ENCODE measurements around the gene HS3ST6. TPM values are rescaled to one million over a fixed set of nuclear protein-coding genes. Genes with fewer than 3 reads are reported as not detected.

Gene HS3ST6
- polyA plus RNA-seq, 1 of the 3 experiments (the other 2 are of a cell fraction), result 0.03 TPM

DNA sequence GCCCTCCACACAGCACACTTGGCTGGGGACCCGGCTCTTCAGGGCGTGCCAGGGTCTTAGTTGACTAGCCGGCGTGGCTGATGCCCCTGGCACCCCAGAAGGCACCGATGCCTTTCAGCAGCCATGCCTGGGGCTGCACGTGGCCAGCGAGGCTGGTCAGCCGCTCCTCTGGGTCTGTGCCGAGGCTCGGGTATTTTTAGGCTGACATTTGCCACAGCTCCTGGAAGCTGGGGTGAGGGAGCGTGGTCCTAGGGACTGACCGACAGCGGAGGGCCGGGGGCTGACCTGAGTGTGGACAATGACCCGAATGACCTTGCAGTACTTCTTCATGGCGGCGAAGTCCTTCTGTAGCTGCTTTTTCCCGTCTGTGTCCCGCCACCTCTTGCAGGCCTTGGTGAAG, 32.3 kb upstream of the HS3ST6 start:
- Histone ChIP-seq H3K4me3 (ENCODE audit: low read depth in 2 of 2, low read length in 1 of 2) (no peak overlapping the region), H3K27ac (ENCODE audit: low read depth in 2 of 2, low read length in 1 of 2) (no peak overlapping the region), H3K36me3 (replicated peaks in 1 of 2; ENCODE audit: control insufficient read depth in 1 of 2, insufficient read depth in 2 of 2, low read length in 1 of 2) (no peaks in the 10 kb centered on the region), H3K79me2 (ENCODE audit: insufficient read depth) (no peaks in the 10 kb centered on the region), H3K27me3 (ENCODE audit: insufficient read depth) (no peaks in the 10 kb centered on the region), H3K9me3 (no peaks in the 10 kb centered on the region), H3K9me2 (no peaks in the 10 kb centered on the region), H2AFZ (ENCODE audit: low read depth) (no peak overlapping the region), H3K4me2 (no peak overlapping the region), H4K20me1 (ENCODE audit: insufficient read depth) (no peaks in the 10 kb centered on the region), H3K9ac (no peak overlapping the region), H3F3A (replicated peaks; ENCODE audit: insufficient read depth) (no peaks in the 10 kb centered on the region), H3K4me1 (ENCODE audit: control insufficient read depth in 1 of 2, insufficient read depth in 2 of 2, low read depth in 1 of 2, low read length in 1 of 2) (peaks cover 0 to 9% of the 10 kb centered on the region in 2 experiments; a peak in 1 of 4 replicates)
- DNase-seq, result no peak
- ChIA-PET CTCF (interaction anchor here (1.1 to 2.1 kb wide), 3 partner anchors 8 to 21 kb away, joined by 3 to 13 read pairs (median 5); no protein-coding TSS in a partner anchor), POLR2A (no interaction called here)
- 83% methylated on average over 5 of the region's 19 CpGs for WGBS (ENCODE audit: low lambda C conversion rate)
- TF ChIP-seq FOXJ3 (CRISPR knock-in tag; IDR thresholded peaks at IDR 0.05), result no peak
- TF ChIP-seq TEAD4 (IDR thresholded peaks at IDR 0.05; ENCODE audit: borderline replicate concordance, insufficient read depth), result no peak
- no peak for TF ChIP-seq EZH2phosphoT487 (IDR thresholded peaks at IDR 0.05; ENCODE audit: borderline replicate concordance, low read depth)
- no peak for TF ChIP-seq RFX5 (IDR thresholded peaks at IDR 0.05; ENCODE audit: low read length)
- TF ChIP-seq, protein P1, sequence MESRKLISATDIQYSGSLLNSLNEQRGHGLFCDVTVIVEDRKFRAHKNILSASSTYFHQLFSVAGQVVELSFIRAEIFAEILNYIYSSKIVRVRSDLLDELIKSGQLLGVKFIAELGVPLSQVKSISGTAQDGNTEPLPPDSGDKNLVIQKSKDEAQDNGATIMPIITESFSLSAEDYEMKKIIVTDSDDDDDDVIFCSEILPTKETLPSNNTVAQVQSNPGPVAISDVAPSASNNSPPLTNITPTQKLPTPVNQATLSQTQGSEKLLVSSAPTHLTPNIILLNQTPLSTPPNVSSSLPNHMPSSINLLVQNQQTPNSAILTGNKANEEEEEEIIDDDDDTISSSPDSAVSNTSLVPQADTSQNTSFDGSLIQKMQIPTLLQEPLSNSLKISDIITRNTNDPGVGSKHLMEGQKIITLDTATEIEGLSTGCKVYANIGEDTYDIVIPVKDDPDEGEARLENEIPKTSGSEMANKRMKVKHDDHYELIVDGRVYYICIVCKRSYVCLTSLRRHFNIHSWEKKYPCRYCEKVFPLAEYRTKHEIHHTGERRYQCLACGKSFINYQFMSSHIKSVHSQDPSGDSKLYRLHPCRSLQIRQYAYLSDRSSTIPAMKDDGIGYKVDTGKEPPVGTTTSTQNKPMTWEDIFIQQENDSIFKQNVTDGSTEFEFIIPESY (IDR thresholded peaks at IDR 0.05; ENCODE audit: borderline replicate concordance, low read depth), result no peak
- TF ChIP-seq, protein P2, sequence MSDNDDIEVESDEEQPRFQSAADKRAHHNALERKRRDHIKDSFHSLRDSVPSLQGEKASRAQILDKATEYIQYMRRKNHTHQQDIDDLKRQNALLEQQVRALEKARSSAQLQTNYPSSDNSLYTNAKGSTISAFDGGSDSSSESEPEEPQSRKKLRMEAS (IDR thresholded peaks at IDR 0.05; ENCODE audit: low read depth), result no peak
- TF ChIP-seq, protein P3, sequence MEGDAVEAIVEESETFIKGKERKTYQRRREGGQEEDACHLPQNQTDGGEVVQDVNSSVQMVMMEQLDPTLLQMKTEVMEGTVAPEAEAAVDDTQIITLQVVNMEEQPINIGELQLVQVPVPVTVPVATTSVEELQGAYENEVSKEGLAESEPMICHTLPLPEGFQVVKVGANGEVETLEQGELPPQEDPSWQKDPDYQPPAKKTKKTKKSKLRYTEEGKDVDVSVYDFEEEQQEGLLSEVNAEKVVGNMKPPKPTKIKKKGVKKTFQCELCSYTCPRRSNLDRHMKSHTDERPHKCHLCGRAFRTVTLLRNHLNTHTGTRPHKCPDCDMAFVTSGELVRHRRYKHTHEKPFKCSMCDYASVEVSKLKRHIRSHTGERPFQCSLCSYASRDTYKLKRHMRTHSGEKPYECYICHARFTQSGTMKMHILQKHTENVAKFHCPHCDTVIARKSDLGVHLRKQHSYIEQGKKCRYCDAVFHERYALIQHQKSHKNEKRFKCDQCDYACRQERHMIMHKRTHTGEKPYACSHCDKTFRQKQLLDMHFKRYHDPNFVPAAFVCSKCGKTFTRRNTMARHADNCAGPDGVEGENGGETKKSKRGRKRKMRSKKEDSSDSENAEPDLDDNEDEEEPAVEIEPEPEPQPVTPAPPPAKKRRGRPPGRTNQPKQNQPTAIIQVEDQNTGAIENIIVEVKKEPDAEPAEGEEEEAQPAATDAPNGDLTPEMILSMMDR (IDR thresholded peaks at IDR 0.05), result no peak
- no peak for TF ChIP-seq EP300 (IDR thresholded peaks at IDR 0.05; ENCODE audit: borderline replicate concordance in 1 of 2, low read depth in 1 of 2, low read length in 1 of 2)

DNA sequence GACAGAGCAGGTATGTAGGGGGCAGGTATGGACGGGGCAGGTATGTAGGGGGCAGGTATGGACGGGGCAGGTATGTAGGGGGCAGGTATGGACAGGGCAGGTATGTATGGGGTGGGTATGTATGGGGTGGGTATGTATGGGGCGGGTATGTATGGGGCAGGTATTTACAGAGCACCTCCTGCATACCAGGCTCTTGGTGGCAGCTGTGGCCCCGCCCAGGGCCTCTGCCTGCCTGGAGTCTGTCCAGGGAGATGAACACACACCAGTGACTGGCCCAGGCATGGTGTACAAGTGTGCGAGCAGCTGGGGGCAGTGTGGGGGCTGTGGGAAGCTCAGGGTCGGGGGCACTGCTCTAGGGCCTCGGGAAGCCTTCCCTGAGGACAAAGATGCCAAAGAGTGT, 31.8 kb upstream of the HS3ST6 start:
- CTCF ChIA-PET, result interaction anchor here (1.1 to 2.1 kb wide), 3 partner anchors 9 to 21 kb away, joined by 3 to 13 read pairs (median 5); no protein-coding TSS in a partner anchor
- Histone ChIP-seq H3K9me3 (no peaks in the 10 kb centered on the region), H3K4me1 (ENCODE audit: control insufficient read depth in 1 of 2, insufficient read depth in 2 of 2, low read depth in 1 of 2, low read length in 1 of 2) (peaks cover 0 to 9% of the 10 kb centered on the region in 2 experiments; a peak in 1 of 4 replicates), H3K9ac (no peak overlapping the region), H3K4me3 (ENCODE audit: low read depth in 2 of 2, low read length in 1 of 2) (no peak overlapping the region), H2AFZ (ENCODE audit: low read depth) (no peak overlapping the region), H3F3A (replicated peaks; ENCODE audit: insufficient read depth) (no peaks in the 10 kb centered on the region), H3K9me2 (no peaks in the 10 kb centered on the region), H3K36me3 (replicated peaks in 1 of 2; ENCODE audit: control insufficient read depth in 1 of 2, insufficient read depth in 2 of 2, low read length in 1 of 2) (no peaks in the 10 kb centered on the region), H3K4me2 (no peak overlapping the region), H3K79me2 (ENCODE audit: insufficient read depth) (no peaks in the 10 kb centered on the region), H3K27ac (ENCODE audit: low read depth in 2 of 2, low read length in 1 of 2) (no peak overlapping the region), H4K20me1 (ENCODE audit: insufficient read depth) (no peaks in the 10 kb centered on the region), H3K27me3 (ENCODE audit: insufficient read depth) (no peaks in the 10 kb centered on the region)
- POLR2A ChIA-PET, result no interaction called here
- WGBS (ENCODE audit: low lambda C conversion rate), result 54% methylated on average over 7 of the region's 7 CpGs
- no peak for DNase-seq
- no peak for TF ChIP-seq RAD21 (IDR thresholded peaks at IDR 0.05; ENCODE audit: low read length)
- no peak for TF ChIP-seq RFX5 (IDR thresholded peaks at IDR 0.05; ENCODE audit: low read length)
- TF ChIP-seq FOSL2 (IDR thresholded peaks at IDR 0.05; ENCODE audit: borderline replicate concordance, low read depth), result no peak
- TF ChIP-seq, protein P4, sequence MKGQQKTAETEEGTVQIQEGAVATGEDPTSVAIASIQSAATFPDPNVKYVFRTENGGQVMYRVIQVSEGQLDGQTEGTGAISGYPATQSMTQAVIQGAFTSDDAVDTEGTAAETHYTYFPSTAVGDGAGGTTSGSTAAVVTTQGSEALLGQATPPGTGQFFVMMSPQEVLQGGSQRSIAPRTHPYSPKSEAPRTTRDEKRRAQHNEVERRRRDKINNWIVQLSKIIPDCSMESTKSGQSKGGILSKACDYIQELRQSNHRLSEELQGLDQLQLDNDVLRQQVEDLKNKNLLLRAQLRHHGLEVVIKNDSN (IDR thresholded peaks at IDR 0.05; ENCODE audit: borderline replicate concordance, low read depth), result no peak
- TF ChIP-seq, protein P5, sequence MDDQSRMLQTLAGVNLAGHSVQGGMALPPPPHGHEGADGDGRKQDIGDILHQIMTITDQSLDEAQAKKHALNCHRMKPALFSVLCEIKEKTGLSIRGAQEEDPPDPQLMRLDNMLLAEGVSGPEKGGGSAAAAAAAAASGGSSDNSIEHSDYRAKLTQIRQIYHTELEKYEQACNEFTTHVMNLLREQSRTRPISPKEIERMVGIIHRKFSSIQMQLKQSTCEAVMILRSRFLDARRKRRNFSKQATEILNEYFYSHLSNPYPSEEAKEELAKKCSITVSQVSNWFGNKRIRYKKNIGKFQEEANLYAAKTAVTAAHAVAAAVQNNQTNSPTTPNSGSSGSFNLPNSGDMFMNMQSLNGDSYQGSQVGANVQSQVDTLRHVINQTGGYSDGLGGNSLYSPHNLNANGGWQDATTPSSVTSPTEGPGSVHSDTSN (IDR thresholded peaks at IDR 0.05), result no peak
- no peak for TF ChIP-seq EZH2phosphoT487 (IDR thresholded peaks at IDR 0.05; ENCODE audit: borderline replicate concordance, low read depth)
- no peak for TF ChIP-seq EP300 (IDR thresholded peaks at IDR 0.05; ENCODE audit: borderline replicate concordance in 1 of 2, low read depth in 1 of 2, low read length in 1 of 2)
- TF ChIP-seq TCF12 (IDR thresholded peaks at IDR 0.05), result no peak
- no peak for TF ChIP-seq MEF2A (IDR thresholded peaks at IDR 0.05; ENCODE audit: borderline replicate concordance, low read depth)
- no peak for TF ChIP-seq RXRA (IDR thresholded peaks at IDR 0.05; ENCODE audit: borderline replicate concordance, low read depth)
- no peak for TF ChIP-seq GABPA (IDR thresholded peaks at IDR 0.05; ENCODE audit: low read depth)
- TF ChIP-seq, protein P1 (IDR thresholded peaks at IDR 0.05; ENCODE audit: borderline replicate concordance, low read depth), result no peak
- no peak for TF ChIP-seq RCOR1 (IDR thresholded peaks at IDR 0.05; ENCODE audit: low read length)

Data from SK-N-SH (cell line).